ENCODE measurements around the gene EOLA1. TPM values are rescaled to one million over a fixed set of nuclear protein-coding genes. Genes with fewer than 3 reads are reported as not detected.
A peak's percentile ranks its signal among the peaks of the same experiment; 100 is the strongest.

The EOLA1 gene
- total RNA-seq, 4 donors from 2014 or later: 9.7 to 20.7 (median 11.6) TPM

GRCh38 chrX:149510386-149510785 lies 30.4 kb upstream of the EOLA1 start:
- Histone ChIP-seq H3K4me1 (peaks cover 0 to 6% (median 0%) of the 10 kb centered on the region in 3 donors), H3K27ac (no peak overlapping the region), H3K9me3 (no peaks in the 10 kb centered on the region), H3K27me3 (no peaks in the 10 kb centered on the region), H3K36me3 (no peaks in the 10 kb centered on the region), H3K4me3 (no peak overlapping the region)
- ATAC-seq: no peak
- 42 to 50% methylated on average over 1 to 4 of the region's 4 CpGs for WGBS, 2 donors (ENCODE audit: low coverage in 1 of 2)
- TF ChIP-seq, protein P1, sequence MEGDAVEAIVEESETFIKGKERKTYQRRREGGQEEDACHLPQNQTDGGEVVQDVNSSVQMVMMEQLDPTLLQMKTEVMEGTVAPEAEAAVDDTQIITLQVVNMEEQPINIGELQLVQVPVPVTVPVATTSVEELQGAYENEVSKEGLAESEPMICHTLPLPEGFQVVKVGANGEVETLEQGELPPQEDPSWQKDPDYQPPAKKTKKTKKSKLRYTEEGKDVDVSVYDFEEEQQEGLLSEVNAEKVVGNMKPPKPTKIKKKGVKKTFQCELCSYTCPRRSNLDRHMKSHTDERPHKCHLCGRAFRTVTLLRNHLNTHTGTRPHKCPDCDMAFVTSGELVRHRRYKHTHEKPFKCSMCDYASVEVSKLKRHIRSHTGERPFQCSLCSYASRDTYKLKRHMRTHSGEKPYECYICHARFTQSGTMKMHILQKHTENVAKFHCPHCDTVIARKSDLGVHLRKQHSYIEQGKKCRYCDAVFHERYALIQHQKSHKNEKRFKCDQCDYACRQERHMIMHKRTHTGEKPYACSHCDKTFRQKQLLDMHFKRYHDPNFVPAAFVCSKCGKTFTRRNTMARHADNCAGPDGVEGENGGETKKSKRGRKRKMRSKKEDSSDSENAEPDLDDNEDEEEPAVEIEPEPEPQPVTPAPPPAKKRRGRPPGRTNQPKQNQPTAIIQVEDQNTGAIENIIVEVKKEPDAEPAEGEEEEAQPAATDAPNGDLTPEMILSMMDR (IDR thresholded peaks at IDR 0.05): no peak
- no peak for TF ChIP-seq POLR2AphosphoS5 (IDR thresholded peaks at IDR 0.05)
- no peak for TF ChIP-seq EP300 (IDR thresholded peaks at IDR 0.05)
- no peak for TF ChIP-seq POLR2A (IDR thresholded peaks at IDR 0.05)

GRCh38 chrX:149511081-149511480 lies 29.7 kb upstream of the EOLA1 start:
- no peak for TF ChIP-seq POLR2AphosphoS5 (IDR thresholded peaks at IDR 0.05)
- no peak for ATAC-seq
- Histone ChIP-seq H3K9me3 (no peaks in the 10 kb centered on the region), H3K4me1 (no peaks in the 10 kb centered on the region), H3K27ac (no peak overlapping the region), H3K36me3 (no peaks in the 10 kb centered on the region), H3K4me3 (no peak overlapping the region), H3K27me3 (no peaks in the 10 kb centered on the region)
- WGBS, 2 donors (ENCODE audit: low coverage in 1 of 2): 76% methylated on average over 3 of the region's 5 CpGs; no CpG with 5 or more reads in 1 of the 2 donors

DNA sequence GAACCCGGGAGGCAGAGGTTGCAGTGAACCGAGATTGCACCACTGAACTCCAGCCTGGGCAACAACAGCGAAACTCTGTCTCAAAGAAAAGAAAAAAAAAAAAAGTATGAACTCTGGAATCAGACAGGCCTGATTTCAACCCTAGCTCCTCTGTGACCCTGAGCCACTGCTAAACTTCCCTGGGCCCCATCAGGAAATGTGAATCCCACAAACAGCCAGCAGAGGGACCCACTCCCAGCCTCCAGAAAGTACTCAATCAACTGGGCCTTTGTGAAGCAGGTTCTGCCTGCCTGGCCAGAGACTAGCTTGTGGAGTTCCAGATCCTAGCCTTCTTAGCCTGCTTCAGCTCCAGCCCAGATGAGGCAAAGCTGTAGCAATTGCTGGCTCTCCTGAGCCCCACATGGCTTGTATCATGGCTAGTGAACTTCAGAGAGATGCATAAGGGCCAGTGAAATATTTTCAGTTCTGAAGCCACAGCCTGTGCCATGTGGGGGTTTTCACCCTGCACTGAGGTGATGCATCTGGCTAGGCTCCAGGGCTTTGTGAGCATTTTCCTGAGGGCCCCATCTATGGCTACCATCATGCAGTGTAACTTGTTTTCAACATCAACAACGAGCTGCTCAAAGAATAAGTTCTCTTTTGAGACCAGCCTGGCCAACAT lies 28.5 kb upstream of the EOLA1 start:
- H3K9me3 ChIP-seq: no peaks in the 10 kb centered on the region
- no peaks in the 10 kb centered on the region for H3K4me1 ChIP-seq
- no peaks in the 10 kb centered on the region for H3K27me3 ChIP-seq
- TF ChIP-seq POLR2AphosphoS5 (IDR thresholded peaks at IDR 0.05) (no peak), POLR2A (IDR thresholded peaks at IDR 0.05) (no peak), EP300 (IDR thresholded peaks at IDR 0.05) (no peak)
- TF ChIP-seq, protein P1 (IDR thresholded peaks at IDR 0.05): peak; percentile 23 to 59 (median 36)
- no peak overlapping the region for H3K4me3 ChIP-seq
- WGBS, 2 donors (ENCODE audit: low coverage in 1 of 2): no CpG with 5 or more reads among the region's 4 CpGs
- no peaks in the 10 kb centered on the region for H3K36me3 ChIP-seq
- H3K27ac ChIP-seq: no peak overlapping the region
- peak; percentile 45 for ATAC-seq

GRCh38 chrX:149513825-149514428 lies 26.9 kb upstream of the EOLA1 start:
- 80% methylated on average over 7 of the region's 9 CpGs; no CpG with 5 or more reads in 1 of the 2 donors for WGBS, 2 donors (ENCODE audit: low coverage in 1 of 2)
- Histone ChIP-seq H3K4me1 (no peaks in the 10 kb centered on the region), H3K4me3 (no peak overlapping the region), H3K9me3 (no peaks in the 10 kb centered on the region), H3K27ac (no peak overlapping the region), H3K27me3 (no peaks in the 10 kb centered on the region), H3K36me3 (no peaks in the 10 kb centered on the region)
- no peak for ATAC-seq
- TF ChIP-seq POLR2A (IDR thresholded peaks at IDR 0.05) (no peak), EP300 (IDR thresholded peaks at IDR 0.05) (no peak), POLR2AphosphoS5 (IDR thresholded peaks at IDR 0.05) (no peak)
- TF ChIP-seq, protein P1 (IDR thresholded peaks at IDR 0.05): no peak

GRCh38 chrX:149515954-149516602 lies 24.7 kb upstream of the EOLA1 start:
- no peak overlapping the region for H3K4me3 ChIP-seq
- no peaks in the 10 kb centered on the region for H3K4me1 ChIP-seq
- no peak for ATAC-seq
- no peaks in the 10 kb centered on the region for H3K9me3 ChIP-seq
- H3K36me3 ChIP-seq: no peaks in the 10 kb centered on the region
- H3K27ac ChIP-seq: no peak overlapping the region
- WGBS, 2 donors (ENCODE audit: low coverage in 1 of 2): no CpG with 5 or more reads among the region's 4 CpGs
- H3K27me3 ChIP-seq: no peaks in the 10 kb centered on the region
- TF ChIP-seq POLR2A (IDR thresholded peaks at IDR 0.05): no peak
- TF ChIP-seq, protein P1 (IDR thresholded peaks at IDR 0.05): no peak
- TF ChIP-seq POLR2AphosphoS5 (IDR thresholded peaks at IDR 0.05): no peak
- no peak for TF ChIP-seq EP300 (IDR thresholded peaks at IDR 0.05)
